ENCODE measurements around the gene NAV2.

- no peak for TF ChIP-seq CTCF (IDR thresholded peaks at IDR 0.05; ENCODE audit: borderline replicate concordance, extremely low read depth, low read length, poor library complexity, severe bottlenecking)
- no peak for TF ChIP-seq EZH2 (IDR thresholded peaks at IDR 0.05; ENCODE audit: borderline replicate concordance, low read depth, low read length, severe bottlenecking)
Measured at GRCh38 chr11:20045098-20045688, 332.6 kb downstream of the NAV2 start.

Data from DND-41 (cell line).